Stimulated activated naive CD8-positive, alpha-beta T cell treated with anti-CD3 and anti-CD28 coated beads, Interleukin-15, amount 100 ng/mL, for 72 hours (primary cell): ENCODE measurements around the gene ACVR1.
"Not testable (repeated sequence)": the region's sequence is repeated elsewhere in the genome, so short reads cannot be mapped to it uniquely, and the experiment has no call there.

Source experiments
- ATAC-seq: fragments of 150-1000 bp; cut with Tn5 transposase; 2 replicates; pipeline ENCODE4 v1.10.0; 2021; ENCODE audit warnings: mild to moderate bottlenecking, moderate library complexity
- DNase-seq, 2 donors: peaks; one replicate each; pipeline ENCODE4 v3.0.0; 2021 to 2022
- H3K27ac Mint-ChIP-seq, 2 donors: one replicate each; pipeline ENCODE4 v1.8.0; 2022; ENCODE audit warnings: mild to moderate bottlenecking in 2 of 2, mixed read lengths in 2 of 2, moderate library complexity in 2 of 2
- H3K27me3 Mint-ChIP-seq: one replicate; pipeline ENCODE4 v1.8.0; 2022; ENCODE audit warnings: mixed read lengths
- H3K4me1 Mint-ChIP-seq: one replicate; pipeline ENCODE4 v1.8.0; 2022; ENCODE audit warnings: mild to moderate bottlenecking, mixed read lengths
- H3K4me3 Mint-ChIP-seq, 2 donors: one replicate each; pipeline ENCODE4 v1.8.0; 2022; ENCODE audit warnings: mild to moderate bottlenecking in 2 of 2, mixed read lengths in 2 of 2, moderate library complexity in 1 of 2
- H3K9me3 Mint-ChIP-seq, 2 donors: one replicate each; pipeline ENCODE4 v1.8.0; 2022; ENCODE audit warnings: mixed read lengths in 2 of 2

Gene ACVR1

DNA sequence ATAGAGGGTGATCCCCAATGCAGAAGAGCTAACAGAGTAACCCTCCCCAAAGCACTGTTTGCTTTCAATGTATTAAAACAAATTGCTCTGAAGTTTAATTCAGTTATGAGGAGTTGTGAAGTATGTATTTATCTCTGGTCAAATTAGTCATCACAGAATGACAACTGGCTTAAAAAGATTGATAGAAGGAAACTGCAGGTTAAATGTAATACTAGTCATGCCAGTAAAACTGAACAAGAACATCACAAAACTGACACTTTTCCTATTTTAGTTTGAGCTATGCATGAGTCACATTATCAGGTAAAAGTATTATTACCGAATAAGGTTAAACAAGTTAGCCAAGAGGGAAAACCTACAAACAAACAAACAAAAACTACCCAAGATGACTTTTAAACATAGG is 148.4 kb downstream of the ACVR1 start:
- peaks cover 26 to 29% of the 10 kb centered on the region in 2 donors for H3K9me3 Mint-ChIP-seq
- H3K27me3 Mint-ChIP-seq: no peaks in the 10 kb centered on the region
- no peak for ATAC-seq
- no peak overlapping the region for H3K4me3 Mint-ChIP-seq
- DNase-seq: no peak
- no peak overlapping the region for H3K27ac Mint-ChIP-seq
- H3K4me1 Mint-ChIP-seq: no peaks in the 10 kb centered on the region

DNA sequence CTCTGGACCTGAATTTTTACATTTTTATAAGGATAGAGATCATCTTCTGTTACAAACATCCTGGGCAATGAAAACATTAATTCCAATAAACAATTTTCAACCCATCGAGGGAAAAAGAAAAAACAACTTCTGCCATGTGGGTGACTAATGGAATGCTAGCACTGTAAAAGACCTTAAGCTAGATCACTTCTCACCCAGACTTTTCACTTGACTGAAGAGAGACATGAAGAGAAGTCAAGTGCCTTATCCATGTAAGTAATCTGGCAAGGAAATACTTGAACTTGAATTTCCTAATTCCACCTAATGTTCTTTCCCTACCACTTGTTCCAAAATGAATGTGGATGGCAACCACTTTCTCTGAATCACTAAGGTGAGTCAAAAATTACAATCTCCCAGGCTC is 149.2 kb downstream of the ACVR1 start:
- no peaks in the 10 kb centered on the region for H3K4me1 Mint-ChIP-seq
- no peak overlapping the region for H3K4me3 Mint-ChIP-seq
- H3K9me3 Mint-ChIP-seq: peaks cover 31 to 36% of the 10 kb centered on the region in 2 donors
- ATAC-seq (no peak), DNase-seq (no peak)
- H3K27me3 Mint-ChIP-seq: no peaks in the 10 kb centered on the region
- H3K27ac Mint-ChIP-seq: no peak overlapping the region

DNA sequence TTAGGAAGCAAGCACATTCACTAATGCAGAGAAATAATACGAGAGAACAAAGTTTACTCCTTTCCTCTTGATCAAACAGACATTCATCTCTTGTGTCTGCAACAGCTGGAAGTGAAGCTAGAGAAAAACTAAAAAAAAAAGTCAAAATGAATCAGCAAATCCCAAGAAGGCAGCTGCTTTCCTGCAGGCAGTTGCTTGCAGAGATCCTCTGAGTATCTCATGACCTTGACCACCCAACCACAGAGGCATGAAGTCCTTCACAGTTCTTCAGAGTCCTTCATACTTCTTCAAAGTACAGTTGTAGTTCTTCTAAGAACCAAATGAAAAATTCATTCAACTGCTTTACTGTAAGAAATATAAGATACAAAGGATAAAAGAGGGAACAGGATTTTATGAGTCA is 150.3 kb downstream of the ACVR1 start:
- Mint-ChIP-seq H3K27ac (no peak overlapping the region), H3K4me1 (no peaks in the 10 kb centered on the region), H3K9me3 (peaks cover 31 to 36% of the 10 kb centered on the region in 2 donors), H3K4me3 (no peak overlapping the region), H3K27me3 (no peaks in the 10 kb centered on the region)
- ATAC-seq (no peak), DNase-seq (no peak)

DNA sequence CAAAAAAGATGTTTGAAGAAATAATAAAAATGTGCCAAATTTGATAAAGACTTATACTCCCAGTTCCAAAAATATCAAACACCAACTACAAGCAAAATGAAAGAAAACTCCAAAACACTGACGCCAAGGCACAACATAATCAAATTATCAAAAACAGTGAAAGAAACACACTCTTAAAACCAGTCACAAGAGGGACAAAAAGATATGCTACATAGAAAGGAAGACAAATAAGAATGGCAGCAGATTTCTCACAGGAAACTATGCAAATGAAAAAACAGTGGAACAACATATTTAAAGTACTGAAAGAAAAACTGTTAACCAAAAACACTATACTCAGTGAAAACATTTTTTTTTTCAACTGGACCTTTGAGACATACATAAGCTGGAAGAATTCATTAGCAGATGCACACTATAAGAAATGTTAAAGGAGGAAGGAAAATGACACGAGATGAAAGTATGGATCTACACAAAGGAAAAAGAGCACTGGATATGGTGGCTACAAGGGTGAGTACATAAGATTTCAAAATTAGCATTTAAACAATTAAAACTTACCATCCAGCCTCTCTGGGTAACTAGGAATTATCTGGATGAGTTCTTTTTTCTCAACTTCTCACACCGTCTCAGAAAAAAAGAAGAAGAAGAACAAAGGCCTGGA is 153.4 kb downstream of the ACVR1 start:
- Mint-ChIP-seq H3K27me3 (no peaks in the 10 kb centered on the region), H3K27ac (no peak overlapping the region), H3K9me3 (peaks cover 20 to 27% of the 10 kb centered on the region in 2 donors), H3K4me3 (no peak overlapping the region), H3K4me1 (no peaks in the 10 kb centered on the region)
- ATAC-seq (no peak), DNase-seq (no peak)

DNA sequence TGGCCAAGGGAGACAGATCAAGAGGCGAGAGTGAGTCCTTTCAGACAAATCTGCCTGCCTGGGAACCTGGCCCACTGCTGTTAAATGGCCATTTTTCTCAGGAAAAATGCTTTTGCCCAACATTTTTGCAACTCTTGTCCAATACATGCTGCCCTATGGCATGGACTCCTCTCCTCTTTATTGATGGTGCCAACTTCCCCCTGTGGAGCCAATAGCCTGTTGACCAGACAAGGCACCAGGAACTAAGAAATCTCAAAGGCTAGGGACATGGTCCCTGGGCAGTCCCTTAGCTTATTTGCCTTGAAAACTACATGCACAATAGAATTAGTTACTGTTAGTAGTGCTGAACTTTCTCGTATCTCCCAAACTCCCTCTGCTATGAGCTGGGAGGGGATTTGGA is 155.6 kb downstream of the ACVR1 start:
- no peak for DNase-seq
- peaks cover 20 to 27% of the 10 kb centered on the region in 2 donors for H3K9me3 Mint-ChIP-seq
- H3K27me3 Mint-ChIP-seq: no peaks in the 10 kb centered on the region
- H3K4me1 Mint-ChIP-seq: no peaks in the 10 kb centered on the region
- H3K4me3 Mint-ChIP-seq: no peak overlapping the region
- ATAC-seq: no peak
- no peak overlapping the region for H3K27ac Mint-ChIP-seq

DNA sequence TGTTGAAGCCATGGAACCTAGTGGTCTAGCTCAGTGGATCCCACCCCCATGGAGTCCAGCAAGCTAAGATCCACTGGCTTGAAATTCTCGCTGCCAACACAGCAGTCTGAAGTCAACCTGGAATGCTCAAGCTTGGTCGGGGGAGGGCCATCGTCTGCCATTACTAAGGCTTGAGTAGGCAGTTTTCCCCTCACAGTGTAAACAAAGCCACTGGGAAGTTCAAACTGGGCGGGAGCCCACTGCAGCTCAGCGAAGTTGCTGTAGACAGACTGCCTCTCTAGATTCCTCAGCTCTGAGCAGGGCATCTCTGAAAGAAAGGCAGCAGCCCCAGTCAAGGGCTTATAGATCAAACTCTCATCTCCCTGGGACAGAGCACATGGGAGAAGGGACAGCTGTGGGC is 171.5 kb downstream of the ACVR1 start:
- not testable (repeated sequence) for H3K27me3 Mint-ChIP-seq, H3K4me1 Mint-ChIP-seq, H3K4me3 Mint-ChIP-seq, ATAC-seq, DNase-seq, H3K27ac Mint-ChIP-seq
- peaks cover 24 to 46% of the 10 kb centered on the region in 2 donors for H3K9me3 Mint-ChIP-seq

DNA sequence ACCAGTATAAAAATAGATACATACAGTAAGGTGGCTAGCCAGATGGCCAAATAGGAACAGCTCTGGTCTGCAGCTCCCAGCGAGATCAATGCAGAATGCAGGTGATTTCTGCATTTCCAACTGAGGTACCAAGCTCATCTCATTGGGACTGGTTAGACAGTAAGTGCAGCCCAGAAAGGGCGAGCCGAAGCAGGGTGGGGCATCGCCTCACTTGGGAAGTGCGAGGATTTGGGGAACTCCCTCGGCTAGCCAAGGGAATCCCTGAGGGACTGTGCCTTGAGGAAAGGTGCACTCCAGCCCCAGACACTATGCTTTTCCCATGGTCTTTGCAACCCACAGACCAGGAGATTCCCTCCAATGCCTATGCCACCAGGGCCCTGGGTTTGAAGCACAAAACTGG is 172.0 kb downstream of the ACVR1 start:
- DNase-seq, H3K27me3 Mint-ChIP-seq, H3K4me1 Mint-ChIP-seq, ATAC-seq, H3K27ac Mint-ChIP-seq, H3K4me3 Mint-ChIP-seq: not testable (repeated sequence)
- peaks cover 25 to 46% of the 10 kb centered on the region in 2 donors for H3K9me3 Mint-ChIP-seq

DNA sequence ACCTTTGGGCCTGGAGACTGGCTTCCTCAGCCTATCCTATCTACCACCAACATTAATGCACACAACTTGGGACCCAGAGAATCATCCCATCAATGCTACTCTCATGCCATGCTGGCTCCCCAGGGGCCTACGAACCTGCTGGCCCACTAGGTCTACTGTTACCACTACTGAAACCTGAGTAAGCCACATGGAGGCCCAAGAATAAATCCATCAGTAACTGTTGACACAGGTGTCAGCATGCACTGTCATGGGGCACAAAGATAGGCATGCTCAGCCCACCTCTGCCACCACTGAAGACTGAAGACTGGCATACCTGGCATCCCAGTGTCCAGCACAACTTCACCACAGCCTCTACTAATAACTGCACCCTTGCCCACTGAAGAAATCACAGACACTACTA is 176.3 kb downstream of the ACVR1 start:
- no peak for ATAC-seq
- H3K4me3 Mint-ChIP-seq: no peak overlapping the region
- no peaks in the 10 kb centered on the region for H3K4me1 Mint-ChIP-seq
- no peak overlapping the region for H3K27ac Mint-ChIP-seq
- peaks cover 10 to 29% of the 10 kb centered on the region in 2 donors for H3K9me3 Mint-ChIP-seq
- H3K27me3 Mint-ChIP-seq: peaks cover 6% of the 10 kb centered on the region
- no peak for DNase-seq

DNA sequence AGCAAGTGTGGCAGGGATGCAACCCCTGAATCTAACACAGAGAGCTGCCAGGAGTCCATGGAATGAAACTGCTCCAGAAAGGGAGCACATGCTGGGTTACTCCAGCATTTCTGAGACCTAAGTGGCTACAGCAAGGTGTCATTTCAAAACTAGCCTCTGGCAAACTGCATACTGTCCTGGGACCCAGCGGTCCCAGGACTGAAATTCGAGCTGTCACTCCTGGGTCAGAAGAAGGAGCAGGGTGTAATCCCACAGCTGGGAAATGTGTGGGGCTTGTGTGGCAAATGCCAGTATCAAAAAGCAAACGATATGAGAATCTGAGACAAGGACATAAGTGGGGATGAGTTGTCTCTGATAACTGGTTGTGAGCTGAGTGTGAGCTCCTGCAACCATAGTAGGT is 177.1 kb downstream of the ACVR1 start:
- Mint-ChIP-seq H3K27ac (no peak overlapping the region), H3K27me3 (peaks cover 6% of the 10 kb centered on the region)
- no peak for ATAC-seq

DNA sequence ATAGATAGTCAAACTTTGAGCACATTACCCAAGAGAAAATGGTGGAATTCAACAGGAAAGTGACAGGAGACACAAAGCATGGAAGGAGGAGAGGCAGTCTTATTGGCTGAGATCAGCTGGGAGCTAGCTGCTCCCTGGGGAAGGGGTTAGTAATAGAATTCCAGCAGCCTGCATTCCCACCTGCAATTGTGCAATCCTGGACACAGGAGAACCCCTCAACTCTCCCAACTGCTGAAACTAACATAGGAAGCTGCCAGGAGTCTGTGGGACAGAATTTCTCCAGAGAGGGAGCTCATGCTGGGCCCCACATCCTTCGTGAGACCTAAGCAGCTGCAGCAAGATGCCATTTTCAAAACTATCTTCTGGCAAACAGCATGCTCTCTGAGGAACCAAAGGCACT is 177.7 kb downstream of the ACVR1 start:
- Mint-ChIP-seq H3K27me3 (peaks cover 6% of the 10 kb centered on the region), H3K4me3 (no peak overlapping the region), H3K27ac (no peak overlapping the region), H3K9me3 (peaks cover 10 to 29% of the 10 kb centered on the region in 2 donors), H3K4me1 (no peaks in the 10 kb centered on the region)
- ATAC-seq: no peak
- no peak for DNase-seq

More for the DNA sequence above, 177.1 kb downstream of the ACVR1 start:
- H3K4me3 Mint-ChIP-seq: no peak overlapping the region
- H3K4me1 Mint-ChIP-seq: no peaks in the 10 kb centered on the region
- DNase-seq: no peak
- H3K9me3 Mint-ChIP-seq: peaks cover 10 to 29% of the 10 kb centered on the region in 2 donors

DNA sequence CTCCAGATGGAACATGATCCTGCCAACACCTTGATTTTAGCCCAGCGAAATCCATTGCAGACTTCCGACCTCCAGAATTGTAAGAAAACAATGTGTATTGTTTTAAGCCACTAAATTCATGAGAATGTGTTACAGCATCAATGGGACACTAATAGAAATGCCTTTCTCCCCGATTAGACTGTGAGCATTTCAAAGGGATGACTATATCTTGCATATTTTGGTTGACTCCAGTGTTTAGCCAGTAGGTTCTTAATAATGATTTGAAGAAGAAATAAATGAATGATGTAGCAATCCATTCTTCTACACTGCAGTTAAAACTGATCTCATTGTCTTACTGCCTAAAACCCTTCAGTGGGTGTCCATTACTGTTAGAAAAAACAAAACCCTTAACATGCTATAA is 180.1 kb downstream of the ACVR1 start:
- peaks cover 7 to 17% of the 10 kb centered on the region in 2 donors for H3K9me3 Mint-ChIP-seq
- no peak for DNase-seq
- no peak overlapping the region for H3K27ac Mint-ChIP-seq
- no peak overlapping the region for H3K4me3 Mint-ChIP-seq
- no peaks in the 10 kb centered on the region for H3K27me3 Mint-ChIP-seq
- ATAC-seq: no peak
- H3K4me1 Mint-ChIP-seq: no peaks in the 10 kb centered on the region

DNA sequence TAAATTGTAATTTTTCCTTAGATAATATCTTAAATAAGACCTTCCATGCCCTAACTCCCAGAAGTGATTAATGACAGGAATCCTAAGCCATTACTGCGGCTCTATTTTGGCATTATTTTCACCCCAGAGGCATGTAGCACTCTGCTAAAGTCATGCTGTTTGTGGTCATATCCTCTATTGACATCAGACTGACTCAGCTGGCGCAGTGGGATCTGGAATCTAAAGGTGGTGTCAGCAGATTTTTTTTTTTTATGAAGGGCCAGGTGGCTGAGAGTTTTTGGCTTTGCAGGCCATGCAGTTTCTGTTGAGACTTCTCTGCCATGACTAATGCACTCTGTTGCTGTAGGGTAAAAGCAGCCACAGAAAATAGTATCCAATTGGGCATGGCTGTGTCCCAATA is 183.4 kb downstream of the ACVR1 start:
- Mint-ChIP-seq H3K9me3 (no peaks in the 10 kb centered on the region), H3K4me1 (no peaks in the 10 kb centered on the region), H3K27me3 (no peaks in the 10 kb centered on the region), H3K27ac (no peak overlapping the region), H3K4me3 (no peak overlapping the region)
- ATAC-seq: no peak
- DNase-seq: no peak

DNA sequence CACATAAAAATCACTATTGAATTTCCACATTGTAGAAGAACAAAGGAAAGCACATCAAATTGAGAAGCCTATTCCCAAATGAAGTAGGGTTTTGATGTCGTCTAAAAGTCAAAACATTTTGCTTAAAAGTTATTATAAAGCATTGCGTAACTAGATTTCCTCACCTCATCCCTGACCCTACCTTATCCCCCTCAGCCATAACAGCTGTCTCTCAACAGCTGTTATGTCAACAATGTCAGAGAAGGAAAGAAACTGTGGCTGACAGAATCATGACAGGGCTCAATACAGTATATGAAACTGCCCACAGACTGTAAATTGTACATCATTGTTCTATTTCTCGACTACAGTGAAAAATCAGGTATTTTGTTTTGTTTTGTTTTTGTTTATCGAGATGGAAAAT is 184.4 kb downstream of the ACVR1 start:
- H3K4me3 Mint-ChIP-seq: no peak overlapping the region
- H3K27ac Mint-ChIP-seq: no peak overlapping the region
- H3K4me1 Mint-ChIP-seq: no peaks in the 10 kb centered on the region
- H3K27me3 Mint-ChIP-seq: no peaks in the 10 kb centered on the region
- no peaks in the 10 kb centered on the region for H3K9me3 Mint-ChIP-seq
- ATAC-seq (no peak), DNase-seq (no peak)

DNA sequence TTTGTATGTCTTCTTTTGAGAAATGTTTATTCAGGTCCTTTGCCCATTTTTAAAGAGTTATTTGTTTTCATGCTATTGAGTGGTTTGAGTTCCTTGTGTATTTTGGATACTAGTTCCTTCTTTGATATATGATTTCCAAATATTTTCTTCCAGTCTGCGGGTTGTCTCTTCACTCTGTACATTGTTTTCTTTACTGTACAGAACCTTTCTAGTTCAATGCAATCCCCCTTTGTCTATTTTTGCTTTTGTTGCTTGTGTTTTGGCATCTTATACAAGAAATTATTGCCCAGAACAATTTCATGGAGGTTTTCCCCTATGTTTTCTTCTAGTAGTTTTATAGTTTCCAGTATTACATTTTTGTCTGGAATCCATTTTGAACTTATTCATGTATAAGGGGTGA is 185.0 kb downstream of the ACVR1 start:
- ATAC-seq (no peak), DNase-seq (no peak)
- Mint-ChIP-seq H3K4me3 (no peak overlapping the region), H3K9me3 (no peaks in the 10 kb centered on the region), H3K4me1 (no peaks in the 10 kb centered on the region), H3K27me3 (no peaks in the 10 kb centered on the region), H3K27ac (no peak overlapping the region)
